ENCODE results near the gene PTP4A1.

PTP4A1 gene

DNA sequence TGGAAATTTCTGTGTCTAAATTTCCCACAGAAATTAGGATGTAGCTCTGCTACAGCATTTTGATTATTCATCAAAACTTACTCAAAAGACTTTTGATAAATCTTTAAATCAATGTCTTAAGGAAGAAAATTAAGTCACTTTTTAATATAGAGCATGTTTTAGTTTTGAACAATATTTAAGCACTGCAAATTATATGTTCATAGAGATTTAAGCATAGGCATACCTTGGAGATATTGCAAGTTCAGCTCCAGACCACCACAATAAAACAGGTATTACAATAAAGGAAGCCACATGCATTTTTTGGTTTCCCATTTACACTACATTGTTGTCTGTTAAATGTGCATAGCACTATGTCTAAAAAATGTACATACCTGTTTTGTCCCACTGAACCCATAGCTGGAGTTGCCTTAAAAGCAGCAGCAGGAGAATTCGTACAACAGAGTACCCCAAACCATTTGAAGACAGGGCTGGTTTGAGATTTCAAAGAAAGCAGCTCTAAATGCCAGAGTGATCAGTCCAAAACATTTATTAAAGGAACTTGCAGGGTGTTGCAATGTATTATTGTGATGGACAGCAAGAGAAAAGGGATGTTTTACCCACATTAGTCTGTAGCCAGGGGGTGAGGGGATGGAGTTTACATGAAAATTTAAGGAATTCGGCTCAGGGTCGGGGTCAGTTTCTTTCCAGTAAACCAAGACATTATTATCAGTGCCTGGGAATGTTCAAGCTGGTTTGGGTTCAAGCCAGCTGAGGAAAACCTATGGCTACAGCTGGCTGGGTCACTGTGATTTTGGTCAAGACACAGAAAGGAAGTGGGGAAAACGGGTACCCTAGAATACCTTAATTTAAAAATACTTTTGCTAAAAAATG is 6.3 kb upstream of the PTP4A1 start:
- no peaks in the 10 kb centered on the region for H3K27me3 ChIP-seq
- H3K4me1 ChIP-seq: peaks cover 0 to 7% (median 5%) of the 10 kb centered on the region in 10 experiments; a peak in 10 of 20 replicates
- no peak overlapping the region for H3K4me3 ChIP-seq
- no peak overlapping the region for H3K4me2 ChIP-seq
- no peak overlapping the region for H3K27ac ChIP-seq
- no peaks in the 10 kb centered on the region for H3K36me3 ChIP-seq
- H3K9me3 ChIP-seq (replicated peaks in 1 of 11): peaks cover 0 to 19% (median 11%) of the 10 kb centered on the region in 11 experiments; a peak in 17 of 22 replicates
- H3K9ac ChIP-seq: no peak overlapping the region
- no peak for TF ChIP-seq Cebpa-rat (IDR thresholded peaks at IDR 0.05)
- no peaks in the 10 kb centered on the region for H4K20me1 ChIP-seq

GRCh38 chr6:63567966-63568365 is 4.3 kb upstream of the PTP4A1 start:
- Histone ChIP-seq H3K36me3 (no peaks in the 10 kb centered on the region), H4K20me1 (peaks cover 0 to 5% (median 0%) of the 10 kb centered on the region in 11 experiments; a peak in 4 of 22 replicates), H3K9me3 (replicated peaks in 1 of 11) (peaks cover 0 to 19% (median 11%) of the 10 kb centered on the region in 11 experiments; a peak in 17 of 22 replicates), H3K27me3 (no peaks in the 10 kb centered on the region), H3K9ac (no peak overlapping the region), H3K4me3 (no peak overlapping the region), H3K4me2 (no peak overlapping the region), H3K27ac (no peak overlapping the region), H3K4me1 (peaks cover 6 to 16% (median 14%) of the 10 kb centered on the region in 10 experiments; a peak in 19 of 20 replicates)
- TF ChIP-seq Cebpa-rat (IDR thresholded peaks at IDR 0.05): no peak

GRCh38 chr6:63571361-63572043 is 778 bp upstream of the PTP4A1 start:
- Histone ChIP-seq H3K4me2 (peak overlapping the region; percentile 72 to 95 (median 88)), H3K27ac (peak overlapping the region; percentile 64 to 100 (median 99); a peak in 21 of 22 replicates), H3K36me3 (peaks cover 4 to 16% (median 5%) of the 10 kb centered on the region in 11 experiments; a peak in 21 of 22 replicates), H3K27me3 (no peaks in the 10 kb centered on the region), H3K4me1 (peaks cover 9 to 30% (median 23%) of the 10 kb centered on the region in 10 experiments), H3K4me3 (peak overlapping the region; percentile 88 to 100 (median 98)), H4K20me1 (peaks cover 18 to 40% (median 28%) of the 10 kb centered on the region in 11 experiments; a peak in 21 of 22 replicates), H3K9me3 (replicated peaks in 1 of 11) (peaks cover 0 to 16% (median 15%) of the 10 kb centered on the region in 11 experiments; a peak in 18 of 22 replicates), H3K9ac (peak overlapping the region; percentile 73 to 100 (median 100))
- peak in 7 of 11 experiments; percentile 32 to 85 (median 60); a peak in 12 of 22 replicates for TF ChIP-seq Cebpa-rat (IDR thresholded peaks at IDR 0.05)

DNA sequence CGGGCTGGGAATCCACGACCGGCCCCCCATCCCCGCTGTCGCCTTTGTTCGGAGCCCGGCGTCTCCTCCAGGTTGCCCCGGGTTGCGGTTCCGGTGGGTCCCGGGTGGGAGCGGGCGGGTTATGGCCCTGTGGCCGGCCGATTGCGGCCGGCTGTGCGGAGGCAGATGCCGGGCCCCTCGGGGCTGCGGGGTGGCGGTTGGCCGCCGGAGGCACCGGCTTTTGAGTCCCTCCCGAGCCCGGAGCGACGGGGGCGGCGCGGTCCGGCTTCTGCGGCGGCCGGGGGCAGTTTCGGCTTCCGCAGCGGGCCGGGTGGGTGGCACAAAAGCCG is 431 bp downstream of the PTP4A1 start:
- TF ChIP-seq Cebpa-rat (IDR thresholded peaks at IDR 0.05): no peak
- Histone ChIP-seq H4K20me1 (peaks cover 28 to 52% (median 40%) of the 10 kb centered on the region in 11 experiments; a peak in 21 of 22 replicates), H3K27me3 (no peaks in the 10 kb centered on the region), H3K27ac (peak overlapping the region; percentile 98 to 100 (median 99)), H3K9me3 (replicated peaks in 1 of 11) (peaks cover 0 to 9% (median 4%) of the 10 kb centered on the region in 11 experiments; a peak in 16 of 22 replicates), H3K36me3 (peaks cover 16 to 28% (median 17%) of the 10 kb centered on the region in 11 experiments), H3K4me1 (peaks cover 9 to 37% (median 24%) of the 10 kb centered on the region in 10 experiments), H3K4me2 (peak overlapping the region; percentile 8 to 90 (median 83); a peak in 18 of 22 replicates), H3K9ac (peak overlapping the region; percentile 98 to 100 (median 100)), H3K4me3 (peak overlapping the region; percentile 88 to 100 (median 98))

DNA sequence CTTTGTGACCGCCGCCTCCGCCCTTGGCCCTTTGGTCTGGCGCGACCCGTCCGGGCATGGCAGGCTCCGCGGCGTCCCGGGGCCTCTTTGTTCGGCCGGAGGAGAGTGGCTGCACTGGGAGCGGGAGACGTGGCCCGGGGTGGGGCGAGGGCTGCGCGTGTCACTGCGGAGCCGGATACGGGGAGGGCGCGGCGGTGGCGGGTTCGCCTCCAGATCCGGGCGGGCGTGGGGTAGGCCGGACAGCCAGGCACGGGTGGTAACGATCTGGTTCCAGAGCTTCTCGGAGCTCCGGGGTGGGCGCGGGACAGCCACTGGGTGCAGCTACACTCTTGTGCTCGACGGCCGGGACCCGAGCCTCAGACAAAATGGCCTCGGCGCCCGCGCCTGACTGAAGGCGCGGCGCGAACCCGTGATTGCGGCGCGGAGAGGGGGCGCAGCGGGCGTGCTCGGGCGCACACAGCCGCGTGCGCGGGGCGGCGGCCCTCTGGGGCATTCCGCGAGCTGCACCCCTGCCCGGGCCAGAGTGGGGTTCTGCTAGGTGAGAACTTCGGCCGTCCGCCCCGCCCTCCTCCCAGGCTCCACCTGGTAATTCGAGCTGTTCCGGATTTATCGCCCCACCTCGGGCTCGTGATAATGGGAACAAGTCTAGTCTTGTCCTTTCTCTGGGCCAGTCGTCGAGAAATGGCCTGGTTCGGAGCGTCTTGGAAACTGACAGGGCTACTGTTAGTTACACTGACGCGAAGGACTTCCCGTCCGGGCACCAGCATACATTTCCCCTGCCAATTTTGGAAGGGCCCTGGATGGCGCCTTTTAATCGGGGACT is 1.0 kb downstream of the PTP4A1 start:
- H3K27ac ChIP-seq: peak overlapping the region; percentile 98 to 100 (median 99)
- peaks cover 22 to 34% (median 23%) of the 10 kb centered on the region in 11 experiments for H3K36me3 ChIP-seq
- peak overlapping the region; percentile 66 to 90 (median 83) for H3K4me2 ChIP-seq
- peaks cover 30 to 57% (median 46%) of the 10 kb centered on the region in 11 experiments; a peak in 21 of 22 replicates for H4K20me1 ChIP-seq
- peaks cover 0 to 6% (median 0%) of the 10 kb centered on the region in 11 experiments; a peak in 7 of 22 replicates for H3K9me3 ChIP-seq (replicated peaks in 1 of 11)
- H3K9ac ChIP-seq: peak overlapping the region; percentile 98 to 100 (median 100)
- no peak for TF ChIP-seq Cebpa-rat (IDR thresholded peaks at IDR 0.05)
- peaks cover 9 to 37% (median 24%) of the 10 kb centered on the region in 10 experiments for H3K4me1 ChIP-seq
- H3K27me3 ChIP-seq: no peaks in the 10 kb centered on the region
- peak overlapping the region; percentile 88 to 100 (median 98) for H3K4me3 ChIP-seq

- Histone ChIP-seq H4K20me1 (peaks cover 30 to 61% (median 53%) of the 10 kb centered on the region in 11 experiments; a peak in 21 of 22 replicates), H3K36me3 (peaks cover 29 to 41% (median 30%) of the 10 kb centered on the region in 11 experiments), H3K9ac (peak overlapping the region; percentile 98 to 100 (median 100)), H3K27ac (peak overlapping the region; percentile 98 to 100 (median 99)), H3K27me3 (no peaks in the 10 kb centered on the region), H3K4me3 (peak overlapping the region; percentile 88 to 100 (median 98)), H3K9me3 (replicated peaks in 1 of 11) (peaks cover 0 to 6% (median 0%) of the 10 kb centered on the region in 11 experiments; a peak in 7 of 22 replicates), H3K4me2 (peak overlapping the region; percentile 66 to 90 (median 83)), H3K4me1 (peaks cover 9 to 37% (median 24%) of the 10 kb centered on the region in 10 experiments)
- no peak for TF ChIP-seq Cebpa-rat (IDR thresholded peaks at IDR 0.05)
Measured at GRCh38 chr6:63573899-63574553, 1.7 kb downstream of the PTP4A1 start.

DNA sequence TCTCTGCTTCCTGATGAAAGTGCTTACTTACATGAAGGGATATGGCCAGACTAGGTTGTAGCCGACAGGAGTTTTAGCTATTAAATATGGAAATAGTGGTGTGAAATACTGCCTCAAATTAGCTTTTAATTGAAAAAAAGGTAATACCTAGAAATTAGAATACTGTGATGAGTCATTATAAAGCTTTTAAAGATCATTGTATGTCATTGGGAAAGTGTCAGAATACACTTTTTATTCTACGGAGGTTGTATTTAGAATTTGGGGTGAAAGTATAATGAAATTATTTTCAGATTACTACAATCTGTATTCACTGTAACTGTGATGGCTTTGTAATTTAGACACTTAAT is 2.2 kb downstream of the PTP4A1 start:
- H3K36me3 ChIP-seq: peaks cover 34 to 46% (median 35%) of the 10 kb centered on the region in 11 experiments
- TF ChIP-seq Cebpa-rat (IDR thresholded peaks at IDR 0.05): no peak
- peak overlapping the region; percentile 98 to 100 (median 99); a peak in 17 of 22 replicates for H3K27ac ChIP-seq
- H3K9ac ChIP-seq: peak overlapping the region in 9 of 11 experiments; percentile 99 to 100 (median 100); a peak in 13 of 22 replicates
- peaks cover 30 to 65% (median 57%) of the 10 kb centered on the region in 11 experiments; a peak in 21 of 22 replicates for H4K20me1 ChIP-seq
- peaks cover 9 to 37% (median 24%) of the 10 kb centered on the region in 10 experiments for H3K4me1 ChIP-seq
- peak overlapping the region; percentile 88 to 100 (median 98) for H3K4me3 ChIP-seq
- no peaks in the 10 kb centered on the region for H3K27me3 ChIP-seq
- peaks cover 0 to 6% (median 0%) of the 10 kb centered on the region in 11 experiments; a peak in 7 of 22 replicates for H3K9me3 ChIP-seq (replicated peaks in 1 of 11)
- peak overlapping the region; percentile 66 to 90 (median 83) for H3K4me2 ChIP-seq

Measured in BLaER1 treated with 17β-estradiol and CSF1 and Interleukin-3, amounts not matched to agents 10 nM and 100 nM (cell line).